ENCODE measurements around the gene APBA1. TPM values are rescaled to one million over a fixed set of nuclear protein-coding genes. Genes with fewer than 3 reads are reported as not detected.

Gene APBA1
- total and polyA plus RNA-seq, 2 donors (not counting 3 experiments of a cell fraction or from before 2014, with no cell fraction given), result 6.1 to 11.3 TPM

GRCh38 chr9:69589156-69589555 is 83.0 kb downstream of the APBA1 start:
- Histone ChIP-seq H3K9me3 (replicated peaks; ENCODE audit: control insufficient read depth, insufficient read depth, low read length) (no peaks in the 10 kb centered on the region), H3K79me2 (ENCODE audit: control insufficient read depth, insufficient read depth, low read length) (no peaks in the 10 kb centered on the region), H3K4me2 (ENCODE audit: insufficient read depth, low read length) (no peak overlapping the region), H3K9ac (replicated peaks; ENCODE audit: extremely low read depth, insufficient read depth, low read length) (no peak overlapping the region), H3K9me1 (replicated peaks; ENCODE audit: control insufficient read depth, extremely low read depth, insufficient read depth, low read length) (no peaks in the 10 kb centered on the region), H3K27me3 (ENCODE audit: control insufficient read depth in 2 of 2, insufficient read depth in 2 of 2, low read length in 2 of 2) (peaks cover 3% of the 10 kb centered on the region in 2 experiments), H4K20me1 (replicated peaks; ENCODE audit: control insufficient read depth, extremely low read depth, insufficient read depth, low read length) (no peaks in the 10 kb centered on the region), H2AFZ (ENCODE audit: low read depth, low read length) (no peak overlapping the region), H3K36me3 (ENCODE audit: control insufficient read depth in 2 of 2, extremely low read depth in 1 of 2, insufficient read depth in 2 of 2, low read length in 2 of 2) (no peaks in the 10 kb centered on the region), H3K4me1 (ENCODE audit: control insufficient read depth, extremely low read depth, insufficient read depth, low read length) (peaks cover 27% of the 10 kb centered on the region), H3K4me3 (replicated peaks in 1 of 3; ENCODE audit: insufficient read depth in 1 of 3, low read depth in 1 of 3, low read length in 3 of 3) (no peak overlapping the region), H3K27ac (ENCODE audit: insufficient read depth, low read depth, low read length) (no peak overlapping the region)
- DNase-seq (ENCODE audit: low read depth, low spot score) (no peak), FAIRE-seq (no peak)
- ChIA-PET POLR2A (no interaction called here), CTCF (interaction anchor here (1.5 kb wide), 1 partner anchor 84 kb away, joined by 5 read pairs; no protein-coding TSS in a partner anchor)
- no TSS peak for BruUV-seq (replicated peaks)
- dilution Hi-C loops (cut with MboI; ENCODE audit: extremely low pct_ligation_motif_present, low sequenced_read_pairs) (no loop called here), intact Hi-C loops (cut with micrococcal nuclease) (no loop called here)
- TF ChIP-seq POLR2AphosphoS5 (IDR thresholded peaks at IDR 0.05; ENCODE audit: insufficient read depth, low read depth, low read length) (no peak), GATA2 (IDR thresholded peaks at IDR 0.05; ENCODE audit: insufficient read depth, insufficient read length, low read depth, low read length) (no peak), JUN (IDR thresholded peaks at IDR 0.05; ENCODE audit: borderline replicate concordance, insufficient read depth, insufficient read length, low read depth) (no peak), POLR2A (IDR thresholded peaks at IDR 0.05; ENCODE audit: low read depth, low read length) (no peak), EZH2 (IDR thresholded peaks at IDR 0.05; ENCODE audit: borderline replicate concordance, low read depth, low read length, severe bottlenecking) (no peak), FOS (IDR thresholded peaks at IDR 0.05; ENCODE audit: borderline replicate concordance, insufficient read depth, low read length) (no peak), MAX (IDR thresholded peaks at IDR 0.05; ENCODE audit: insufficient read depth, insufficient read length) (no peak), MYC (IDR thresholded peaks at IDR 0.05; ENCODE audit: low read depth, low read length) (no peak)
- TF ChIP-seq, protein P1, sequence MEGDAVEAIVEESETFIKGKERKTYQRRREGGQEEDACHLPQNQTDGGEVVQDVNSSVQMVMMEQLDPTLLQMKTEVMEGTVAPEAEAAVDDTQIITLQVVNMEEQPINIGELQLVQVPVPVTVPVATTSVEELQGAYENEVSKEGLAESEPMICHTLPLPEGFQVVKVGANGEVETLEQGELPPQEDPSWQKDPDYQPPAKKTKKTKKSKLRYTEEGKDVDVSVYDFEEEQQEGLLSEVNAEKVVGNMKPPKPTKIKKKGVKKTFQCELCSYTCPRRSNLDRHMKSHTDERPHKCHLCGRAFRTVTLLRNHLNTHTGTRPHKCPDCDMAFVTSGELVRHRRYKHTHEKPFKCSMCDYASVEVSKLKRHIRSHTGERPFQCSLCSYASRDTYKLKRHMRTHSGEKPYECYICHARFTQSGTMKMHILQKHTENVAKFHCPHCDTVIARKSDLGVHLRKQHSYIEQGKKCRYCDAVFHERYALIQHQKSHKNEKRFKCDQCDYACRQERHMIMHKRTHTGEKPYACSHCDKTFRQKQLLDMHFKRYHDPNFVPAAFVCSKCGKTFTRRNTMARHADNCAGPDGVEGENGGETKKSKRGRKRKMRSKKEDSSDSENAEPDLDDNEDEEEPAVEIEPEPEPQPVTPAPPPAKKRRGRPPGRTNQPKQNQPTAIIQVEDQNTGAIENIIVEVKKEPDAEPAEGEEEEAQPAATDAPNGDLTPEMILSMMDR (IDR thresholded peaks at IDR 0.05; ENCODE audit: extremely low read depth in 1 of 2, insufficient read depth in 1 of 2, low read depth in 1 of 2, low read length in 2 of 2), result no peak
